GM12891 (cell line): ENCODE measurements around the gene RBM8A.

Source experiments
- POLR2A ChIP-seq: IDR thresholded peaks from 2 replicates; pipeline ENCODE4 v1.6.1; 2011; ENCODE audit warnings: low read depth, low read length, control low read depth
- POLR2AphosphoS5 ChIP-seq: IDR thresholded peaks from 2 replicates; pipeline ENCODE4 v1.6.1; 2011; ENCODE audit warnings: low read depth, low read length, control low read depth
- POU2F2 ChIP-seq: IDR thresholded peaks from 2 replicates; pipeline ENCODE4 v1.6.1; 2011; ENCODE audit warnings: low read depth, mild to moderate bottlenecking, control low read depth, low read length, moderate library complexity

DNA sequence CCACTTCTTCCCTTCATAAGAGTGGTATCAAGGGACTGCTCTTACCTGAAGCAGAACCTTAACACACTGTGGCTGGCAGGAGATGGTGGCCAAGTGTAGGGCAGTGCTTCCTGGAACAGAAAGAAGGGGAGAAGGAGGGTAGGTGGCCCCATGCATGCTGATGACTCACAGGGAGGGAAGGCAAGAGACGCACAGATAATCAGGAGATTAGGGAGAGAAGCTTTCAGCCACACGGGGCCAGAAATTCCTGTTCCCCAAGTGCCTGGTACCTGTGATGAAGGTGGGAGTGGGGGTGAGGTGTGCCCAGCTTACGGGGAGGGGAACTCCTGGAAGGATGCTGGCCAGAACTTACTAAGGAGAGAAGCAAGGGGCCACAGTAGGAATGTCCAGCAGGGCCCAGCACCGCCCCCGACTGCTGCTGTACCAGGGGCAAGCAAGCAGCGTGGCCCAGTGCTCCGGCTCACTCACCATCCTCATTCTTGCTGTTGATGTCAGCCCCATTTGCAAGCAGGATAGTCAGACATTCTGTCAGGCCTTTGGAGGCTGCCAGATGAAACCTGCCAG, 49.3 kb downstream of the RBM8A start:
- TF ChIP-seq POLR2AphosphoS5 (no peak), POLR2A (no peak), POU2F2 (no peak)
